ENCODE results near the gene AIFM2. TPM values are rescaled to one million over a fixed set of nuclear protein-coding genes. Genes with fewer than 3 reads are reported as not detected.

Gene AIFM2
- total and polyA plus RNA-seq, 2 of the 13 experiments (the other 11 are each of a cell fraction or from before 2014, with no cell fraction given): 20.3 to 29.5 TPM

DNA sequence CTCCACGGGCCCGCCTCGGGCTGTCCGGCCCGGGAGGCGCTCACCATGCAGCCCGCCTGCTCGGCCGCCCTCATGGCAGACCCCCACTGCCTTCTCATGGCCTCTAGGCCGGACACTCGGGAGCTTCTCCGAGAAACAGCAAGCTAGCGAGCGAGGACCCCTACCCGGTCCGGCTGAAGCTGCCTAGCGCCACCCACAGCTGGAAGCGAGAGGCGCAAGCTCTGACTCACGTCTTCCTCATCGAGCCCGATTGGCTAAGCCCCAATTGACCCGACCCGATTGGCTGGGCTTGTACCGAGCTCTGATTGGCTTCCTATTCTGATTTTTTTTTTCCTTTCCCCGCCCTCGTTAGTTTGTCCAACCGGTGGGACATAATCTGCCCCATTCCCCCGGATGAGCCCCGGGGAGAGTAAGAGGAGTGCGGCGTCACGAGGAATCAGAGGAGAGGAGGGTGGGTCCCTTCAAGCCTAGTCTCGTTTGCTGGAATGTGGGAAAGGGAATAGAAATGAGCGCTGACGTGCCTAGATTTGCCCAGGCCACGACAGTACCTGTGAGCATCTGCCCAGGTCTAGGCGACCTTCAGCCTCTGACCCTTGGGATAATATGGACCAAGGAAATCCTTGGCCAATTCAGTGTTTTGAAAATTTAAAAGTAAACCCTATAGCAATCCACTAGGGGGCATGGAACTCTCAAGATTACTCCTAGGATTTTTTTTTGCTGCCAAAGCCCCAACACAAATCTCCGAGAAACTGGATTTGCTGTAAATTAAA is 14.0 kb upstream of the AIFM2 start, which contains the start of gene TYSND1 (continued):
- TF ChIP-seq, protein P1, sequence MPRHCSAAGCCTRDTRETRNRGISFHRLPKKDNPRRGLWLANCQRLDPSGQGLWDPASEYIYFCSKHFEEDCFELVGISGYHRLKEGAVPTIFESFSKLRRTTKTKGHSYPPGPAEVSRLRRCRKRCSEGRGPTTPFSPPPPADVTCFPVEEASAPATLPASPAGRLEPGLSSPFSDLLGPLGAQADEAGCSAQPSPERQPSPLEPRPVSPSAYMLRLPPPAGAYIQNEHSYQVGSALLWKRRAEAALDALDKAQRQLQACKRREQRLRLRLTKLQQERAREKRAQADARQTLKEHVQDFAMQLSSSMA (CRISPR knock-in tag; IDR thresholded peaks at IDR 0.05): no peak
- TF ChIP-seq ARID2 (CRISPR knock-in tag; IDR thresholded peaks at IDR 0.05; ENCODE audit: borderline replicate concordance) (no peak), TCF12 (IDR thresholded peaks at IDR 0.05) (no peak), TCF12 (CRISPR knock-in tag; IDR thresholded peaks at IDR 0.05) (no peak), ZNF232 (CRISPR knock-in tag; IDR thresholded peaks at IDR 0.05; ENCODE audit: borderline replicate concordance) (peak; percentile 76; the same call in 1 of the 2 replicates), ZNF766 (CRISPR knock-in tag; IDR thresholded peaks at IDR 0.05; ENCODE audit: borderline replicate concordance) (peak; percentile 85; the same call in 1 of the 2 replicates), SAP130 (CRISPR knock-in tag; IDR thresholded peaks at IDR 0.05; ENCODE audit: low read depth) (peak; percentile 81), ZNF335 (CRISPR knock-in tag; IDR thresholded peaks at IDR 0.05) (no peak), ZNF550 (CRISPR knock-in tag; IDR thresholded peaks at IDR 0.05; ENCODE audit: borderline replicate concordance) (no peak), NFYB (CRISPR knock-in tag; IDR thresholded peaks at IDR 0.05) (peak; percentile 81), ZNF460 (CRISPR knock-in tag; IDR thresholded peaks at IDR 0.05; ENCODE audit: borderline replicate concordance) (no peak), HNF4A (CRISPR knock-in tag; IDR thresholded peaks at IDR 0.05) (no peak; the same call in none of the 2 replicates), ZNF768 (CRISPR knock-in tag; IDR thresholded peaks at IDR 0.05) (0 out of 2 replicates have a peak, but pooled peaks have one; percentile 39), SP2 (CRISPR knock-in tag; IDR thresholded peaks at IDR 0.05) (peak; percentile 78), MZF1 (CRISPR knock-in tag; IDR thresholded peaks at IDR 0.05; ENCODE audit: borderline replicate concordance) (no peak), ZNF652 (CRISPR knock-in tag; IDR thresholded peaks at IDR 0.05; ENCODE audit: borderline replicate concordance, low read depth) (no peak), GTF3A (CRISPR knock-in tag; conservative IDR thresholded peaks at IDR 0.05) (no peak; the same call in 1 of the 2 replicates), ZNF136 (CRISPR knock-in tag; IDR thresholded peaks at IDR 0.05; ENCODE audit: low read depth) (0 out of 2 replicates have a peak, but pooled peaks have one; percentile 48), TSC22D2 (CRISPR knock-in tag; IDR thresholded peaks at IDR 0.05; ENCODE audit: borderline replicate concordance) (no peak), ZNF253 (CRISPR knock-in tag; IDR thresholded peaks at IDR 0.05; ENCODE audit: borderline replicate concordance) (no peak), TBP (CRISPR knock-in tag; IDR thresholded peaks at IDR 0.05) (no peak), SALL1 (CRISPR knock-in tag; IDR thresholded peaks at IDR 0.05) (peak; percentile 70), XRCC5 (optimal IDR thresholded peaks at IDR 0.05; ENCODE audit: low read length) (no peak), AGO2 (optimal IDR thresholded peaks at IDR 0.05; ENCODE audit: low read depth, low read length) (no peak), ZNF17 (CRISPR knock-in tag; IDR thresholded peaks at IDR 0.05) (no peak), SMYD3 (CRISPR knock-in tag; IDR thresholded peaks at IDR 0.05) (no peak), ZNF354B (CRISPR knock-in tag; IDR thresholded peaks at IDR 0.05) (peak; percentile 79; the same call in 1 of the 2 replicates), ZNF598 (CRISPR knock-in tag; IDR thresholded peaks at IDR 0.05; ENCODE audit: borderline replicate concordance) (no peak)
- TF ChIP-seq, protein P2, sequence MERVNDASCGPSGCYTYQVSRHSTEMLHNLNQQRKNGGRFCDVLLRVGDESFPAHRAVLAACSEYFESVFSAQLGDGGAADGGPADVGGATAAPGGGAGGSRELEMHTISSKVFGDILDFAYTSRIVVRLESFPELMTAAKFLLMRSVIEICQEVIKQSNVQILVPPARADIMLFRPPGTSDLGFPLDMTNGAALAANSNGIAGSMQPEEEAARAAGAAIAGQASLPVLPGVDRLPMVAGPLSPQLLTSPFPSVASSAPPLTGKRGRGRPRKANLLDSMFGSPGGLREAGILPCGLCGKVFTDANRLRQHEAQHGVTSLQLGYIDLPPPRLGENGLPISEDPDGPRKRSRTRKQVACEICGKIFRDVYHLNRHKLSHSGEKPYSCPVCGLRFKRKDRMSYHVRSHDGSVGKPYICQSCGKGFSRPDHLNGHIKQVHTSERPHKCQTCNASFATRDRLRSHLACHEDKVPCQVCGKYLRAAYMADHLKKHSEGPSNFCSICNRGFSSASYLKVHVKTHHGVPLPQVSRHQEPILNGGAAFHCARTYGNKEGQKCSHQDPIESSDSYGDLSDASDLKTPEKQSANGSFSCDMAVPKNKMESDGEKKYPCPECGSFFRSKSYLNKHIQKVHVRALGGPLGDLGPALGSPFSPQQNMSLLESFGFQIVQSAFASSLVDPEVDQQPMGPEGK (CRISPR knock-in tag; IDR thresholded peaks at IDR 0.05): peak; percentile 55; the same call in 1 of the 2 replicates

All from HepG2 (cell line).